ENCODE measurements around the gene THAP7.
"Not testable (repeated sequence)": the region's sequence is repeated elsewhere in the genome, so short reads cannot be mapped to it uniquely, and the experiment has no call there.

THAP7 gene

DNA sequence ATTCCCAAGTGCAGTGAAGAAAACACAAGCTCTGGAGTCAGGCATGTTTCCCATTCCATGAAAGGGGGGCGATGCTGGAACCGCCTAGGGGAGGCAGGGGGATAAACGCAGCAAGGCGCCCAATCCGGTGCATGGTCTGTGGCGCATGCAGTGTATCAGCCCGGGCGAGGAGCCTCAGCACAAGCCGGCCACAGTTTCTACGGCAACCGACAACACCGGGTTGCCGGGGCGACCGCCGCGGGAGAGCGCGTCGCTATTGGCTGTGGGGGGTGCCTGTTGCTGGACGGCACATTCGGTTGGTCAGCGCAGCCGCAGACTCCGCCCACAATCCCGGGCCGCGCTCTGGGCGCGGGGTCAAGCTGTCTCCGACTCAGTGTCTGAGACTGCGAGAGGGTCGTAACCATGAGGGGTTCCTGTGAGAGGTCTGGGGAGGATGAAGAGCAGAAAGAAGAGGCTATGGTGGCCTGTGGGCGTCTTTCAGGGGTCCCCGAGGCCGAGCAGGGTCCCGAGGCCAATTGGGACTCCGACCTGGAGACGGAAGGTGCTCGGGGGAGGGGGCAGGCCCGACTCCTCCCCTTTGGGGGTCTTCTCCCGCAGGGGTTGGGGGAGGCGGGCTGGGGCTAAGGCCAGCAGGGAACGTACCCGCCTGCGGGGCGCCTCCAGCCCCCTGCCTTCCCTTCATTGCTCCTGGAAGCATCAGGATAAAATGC lies 43.8 kb upstream of the THAP7 start, which contains the start of gene LRRC74B:
LRRC74B (plus strand) TSS at position 362 of the 710 bp plus-strand sequence; CDS start at position 403, 41 bp downstream.
- no peaks in the 10 kb centered on the region for H3K27me3 ChIP-seq
- peak within 1 kb of the TSS; percentile 42 to 43 for H3K4me3 ChIP-seq
- H3K27ac ChIP-seq = peak within 1 kb of the TSS in 1 of 2 donors; percentile 23
- H3K4me1 ChIP-seq = peaks cover 0 to 26% (median 19%) of the 10 kb centered on the region in 4 donors
- no peaks in the 10 kb centered on the region for H3K36me3 ChIP-seq
- DNase-seq = peak; percentile 78 to 90
- TF ChIP-seq CTCF (IDR thresholded peaks at IDR 0.05) = no peak
- H3K9me3 ChIP-seq = no peaks in the 10 kb centered on the region
- intact Hi-C loops (cut with DNase I; ENCODE audit: low total_unique reads) = loop anchor here (5.0 kb wide), 1 partner anchor 1722 kb away; no protein-coding TSS in a partner anchor

DNA sequence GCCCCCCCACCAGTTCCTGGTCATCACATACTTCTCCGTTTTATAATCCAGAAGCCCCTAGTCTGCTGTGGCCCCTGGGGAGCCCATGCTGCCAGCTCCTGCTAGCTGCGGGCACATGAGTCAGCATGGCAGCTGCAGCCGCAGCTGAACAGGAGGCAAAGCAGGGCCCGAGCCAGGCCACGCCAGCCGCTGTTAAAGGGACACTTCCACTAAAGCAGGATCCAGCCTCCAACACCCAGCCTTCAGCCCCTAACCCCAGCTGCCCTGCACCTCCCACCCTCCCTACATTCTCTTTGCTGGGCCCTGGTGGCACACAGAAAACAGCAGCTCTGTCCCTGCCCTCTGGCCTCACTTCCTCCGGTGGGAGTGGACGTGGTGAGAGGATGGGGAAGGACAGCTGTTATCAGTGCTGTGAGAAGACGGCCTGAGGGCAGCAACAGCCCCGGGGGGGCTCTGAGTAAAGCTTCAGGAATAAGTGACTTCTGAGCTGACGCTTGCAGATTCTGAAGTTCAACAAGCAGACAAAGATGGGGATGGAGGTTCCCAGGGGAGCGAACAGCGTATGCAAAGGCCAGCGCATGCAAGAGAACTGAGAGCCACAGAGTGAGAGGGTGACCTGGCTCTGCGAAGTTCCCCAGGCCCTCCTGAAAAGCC lies 43.1 kb upstream of the THAP7 start:
- Histone ChIP-seq H3K9me3 (no peaks in the 10 kb centered on the region), H3K27ac (peak overlapping the region in 1 of 2 donors; percentile 23), H3K4me3 (peak overlapping the region; percentile 42 to 43), H3K36me3 (no peaks in the 10 kb centered on the region), H3K27me3 (no peaks in the 10 kb centered on the region), H3K4me1 (peaks cover 0 to 26% (median 19%) of the 10 kb centered on the region in 4 donors)
- peak in 1 of 2 donors; percentile 78 for DNase-seq
- intact Hi-C loops (cut with DNase I; ENCODE audit: low total_unique reads) = loop anchor here (5.0 kb wide), 1 partner anchor 1722 kb away; no protein-coding TSS in a partner anchor
- TF ChIP-seq CTCF (IDR thresholded peaks at IDR 0.05) = no peak

DNA sequence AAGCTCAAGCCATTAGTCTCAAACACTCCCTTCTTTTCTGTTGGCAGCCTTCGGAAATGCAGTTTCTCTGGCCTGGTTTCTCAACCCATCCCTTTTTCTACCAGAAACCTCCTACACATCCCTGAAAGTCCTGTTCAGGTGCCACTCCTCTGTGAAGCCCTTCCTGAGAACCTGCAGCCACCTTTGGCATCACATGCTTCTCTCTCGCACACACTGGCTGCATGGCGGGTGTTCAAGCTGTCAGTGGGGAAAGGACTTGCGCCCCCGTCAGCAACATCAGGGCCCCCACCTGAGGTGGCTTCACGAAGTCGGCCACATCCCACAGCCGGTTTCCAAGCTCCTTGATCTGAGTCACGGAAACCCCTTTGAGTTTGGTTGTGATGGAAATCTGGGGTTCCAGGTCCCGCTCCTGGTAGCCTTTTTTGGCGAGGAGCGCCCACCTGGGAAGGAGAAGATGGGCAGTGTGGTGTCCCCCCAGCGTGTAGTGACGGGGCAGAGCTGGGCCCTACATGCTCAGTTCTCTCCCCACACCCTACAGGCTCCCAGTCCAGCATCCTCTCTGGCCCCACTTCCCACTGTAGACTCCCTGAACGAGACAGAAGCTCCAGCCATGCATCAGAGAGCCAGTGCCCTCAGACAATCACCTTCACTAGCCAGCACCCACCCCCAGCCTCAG lies 42.1 kb upstream of the THAP7 start:
- Histone ChIP-seq H3K27me3 (no peaks in the 10 kb centered on the region), H3K9me3 (no peaks in the 10 kb centered on the region), H3K4me1 (peaks cover 0 to 27% (median 19%) of the 10 kb centered on the region in 4 donors), H3K27ac (peak overlapping the region in 1 of 2 donors; percentile 23), H3K36me3 (no peaks in the 10 kb centered on the region), H3K4me3 (peak overlapping the region in 1 of 2 donors; percentile 43)
- no peak for DNase-seq
- intact Hi-C loops (cut with DNase I; ENCODE audit: low total_unique reads) = no loop called here
- TF ChIP-seq CTCF (IDR thresholded peaks at IDR 0.05) = no peak

GRCh38 chr22:21042978-21043859 lies 41.3 kb upstream of the THAP7 start:
- no peak for DNase-seq
- no peak for TF ChIP-seq CTCF (IDR thresholded peaks at IDR 0.05)
- no peak overlapping the region for H3K4me3 ChIP-seq
- H3K9me3 ChIP-seq = no peaks in the 10 kb centered on the region
- no peaks in the 10 kb centered on the region for H3K27me3 ChIP-seq
- intact Hi-C loops (cut with DNase I; ENCODE audit: low total_unique reads) = no loop called here
- no peaks in the 10 kb centered on the region for H3K36me3 ChIP-seq
- H3K4me1 ChIP-seq = peaks cover 0 to 34% (median 19%) of the 10 kb centered on the region in 4 donors
- H3K27ac ChIP-seq = no peak overlapping the region

DNA sequence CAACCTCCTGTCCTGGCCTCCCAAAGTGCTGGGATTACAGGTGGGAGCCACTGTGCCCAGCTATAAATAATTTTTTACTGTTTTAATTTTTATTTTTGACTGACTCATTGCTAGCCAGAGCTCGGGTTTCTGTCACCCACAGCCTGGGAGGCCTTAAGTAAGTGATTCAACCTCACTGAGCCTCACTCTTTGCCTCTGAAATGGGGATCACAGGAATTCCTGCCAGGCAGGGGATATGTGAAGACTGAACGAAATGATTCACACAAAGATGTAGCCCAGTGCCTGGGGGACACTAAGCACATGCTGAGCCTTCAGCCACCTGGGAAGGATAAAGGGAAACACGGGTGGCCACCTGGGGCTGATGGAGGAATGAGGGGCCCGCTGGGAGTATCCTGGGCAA lies 40.0 kb upstream of the THAP7 start:
- Histone ChIP-seq H3K27ac (no peak overlapping the region), H3K9me3 (no peaks in the 10 kb centered on the region), H3K27me3 (no peaks in the 10 kb centered on the region), H3K4me3 (no peak overlapping the region), H3K4me1 (peaks cover 0 to 46% (median 19%) of the 10 kb centered on the region in 4 donors), H3K36me3 (no peaks in the 10 kb centered on the region)
- intact Hi-C loops (cut with DNase I; ENCODE audit: low total_unique reads) = no loop called here
- DNase-seq = no peak
- no peak for TF ChIP-seq CTCF (IDR thresholded peaks at IDR 0.05)

- H3K36me3 ChIP-seq; H3K27me3 ChIP-seq; H3K4me3 ChIP-seq; H3K27ac ChIP-seq; intact Hi-C loops (cut with DNase I; ENCODE audit: low total_unique reads); DNase-seq; H3K9me3 ChIP-seq: not testable (repeated sequence)
- peaks cover 0 to 28% (median under 1%) of the 10 kb centered on the region in 4 donors for H3K4me1 ChIP-seq
These were observed 37.2 kb upstream of the THAP7 start for GRCh38 chr22:21039158-21039557.
